H1 (cell line): ENCODE data around the gene RTL5.

Source experiments
- ATF2 ChIP-seq: IDR thresholded peaks from 2 replicates; pipeline ENCODE4 v1.6.1; 2012; ENCODE audit warnings: low read length, inconsistent platforms
- BCL11A ChIP-seq, 2 experiments: IDR thresholded peaks; one replicate each; pipeline ENCODE4 v1.6.1; 2011; ENCODE audit warnings: low read depth in 2 of 2, low read length in 2 of 2, mild to moderate bottlenecking in 2 of 2
- BRCA1 ChIP-seq: IDR thresholded peaks from 2 replicates; pipeline ENCODE4 v1.6.1; 2012; ENCODE audit warnings: low read depth, low read length, improper control_type of control experiment
- CBX8 ChIP-seq: fragments of 300-800, 300-1000 bp; sonication (generic); IDR thresholded peaks from 2 replicates; pipeline ENCODE4 v1.7.1; 2016; ENCODE audit warnings: low read depth, low read length, borderline replicate concordance
- CTCF ChIP-seq, 3 experiments: IDR thresholded peaks; 1 replicate in 2 of 3; 2 replicates in 1 of 3; pipeline versions ENCODE4 v1.5.1 to v1.6.1; 2011; ENCODE audit warnings: low read length in 3 of 3, mild to moderate bottlenecking in 3 of 3, inconsistent platforms in 2 of 3, low read depth in 1 of 3, moderate library complexity in 1 of 3; ENCODE audit not compliant: insufficient read depth in 1 of 3; ENCODE audit errors: control extremely low read depth in 1 of 3
- JUND ChIP-seq: IDR thresholded peaks from 2 replicates; pipeline ENCODE4 v1.6.1; 2011; ENCODE audit warnings: mild to moderate bottlenecking, improper control_type of control experiment, low read length
- KDM1A ChIP-seq: fragments of 200-600, 300-600 bp; sonication (generic); IDR thresholded peaks from 2 replicates; pipeline ENCODE4 v1.7.1; 2016; ENCODE audit warnings: mild to moderate bottlenecking, low read length, borderline replicate concordance
- POLR2A ChIP-seq, 2 experiments: IDR thresholded peaks; 1 replicate in 1 of 2; 2 replicates in 1 of 2; pipeline ENCODE4 v1.6.1; 2011; ENCODE audit warnings: low read depth in 2 of 2, low read length in 2 of 2, mild to moderate bottlenecking in 2 of 2; ENCODE audit errors: control extremely low read depth in 1 of 2
- SAP30 ChIP-seq: fragments of 300-600 bp; sonication (generic); IDR thresholded peaks from 2 replicates; pipeline ENCODE4 v1.7.1; 2012; ENCODE audit warnings: low read length, moderate library complexity, mild to moderate bottlenecking, inconsistent platforms; ENCODE audit not compliant: insufficient read depth, insufficient replicate concordance
- SP1 ChIP-seq: IDR thresholded peaks from 2 replicates; pipeline ENCODE4 v1.6.1; 2011; ENCODE audit warnings: low read depth, low read length
- TAF1 ChIP-seq: IDR thresholded peaks from 2 replicates; pipeline ENCODE4 v1.6.1; 2011; ENCODE audit warnings: mild to moderate bottlenecking, low read depth, low read length

- TF ChIP-seq CTCF (IDR thresholded peaks at IDR 0.05; ENCODE audit: control extremely low read depth in 1 of 3, insufficient read depth in 1 of 3, low read depth in 1 of 3, low read length in 3 of 3) (no peak), POLR2A (IDR thresholded peaks at IDR 0.05; ENCODE audit: control extremely low read depth in 1 of 2, low read depth in 2 of 2, low read length in 2 of 2) (no peak), BCL11A (IDR thresholded peaks at IDR 0.05; ENCODE audit: low read depth in 2 of 2, low read length in 2 of 2) (no peak), JUND (no peak), ATF2 (no peak), TAF1 (no peak), BRCA1 (no peak), CBX8 (no peak), KDM1A (no peak), SP1 (no peak), SAP30 (no peak)
These were observed 23.0 kb downstream of the RTL5 start for GRCh38 chrX:72108666-72109065.
